Activated naive CD8-positive, alpha-beta T cell treated with anti-CD3 and anti-CD28 coated beads for 36 hours (primary cell): Measurements from ENCODE around the gene HDAC4. TPM values are rescaled to one million over a fixed set of nuclear protein-coding genes. Genes with fewer than 3 reads are reported as not detected.
"Not testable (repeated sequence)": the region's sequence is repeated elsewhere in the genome, so short reads cannot be mapped to it uniquely, and the experiment has no call there.

Source experiments
- DNase-seq: peaks from one replicate; pipeline ENCODE4 v3.0.0; 2021
- H3K27ac Mint-ChIP-seq: one replicate; pipeline ENCODE4 v1.8.0; 2022; ENCODE audit warnings: mild to moderate bottlenecking, moderate library complexity, mixed read lengths
- H3K27me3 Mint-ChIP-seq: one replicate; pipeline ENCODE4 v1.8.0; 2022; ENCODE audit warnings: mild to moderate bottlenecking, mixed read lengths
- H3K36me3 Mint-ChIP-seq: one replicate; pipeline ENCODE4 v1.8.0; 2021; ENCODE audit warnings: mild to moderate bottlenecking, mixed read lengths
- H3K4me1 Mint-ChIP-seq: one replicate; pipeline ENCODE4 v1.8.0; 2021; ENCODE audit warnings: mixed read lengths
- H3K4me3 Mint-ChIP-seq: one replicate; pipeline ENCODE4 v1.8.0; 2022; ENCODE audit warnings: mild to moderate bottlenecking, moderate library complexity, mixed read lengths
- H3K9me3 Mint-ChIP-seq: one replicate; pipeline ENCODE4 v1.8.0; 2022; ENCODE audit warnings: mixed read lengths
- total RNA-seq, 2 experiments: library from RNA; stranded (reverse); gene quantifications; one replicate each; pipeline ENCODE4 v1.2.3, GENCODE V29; 2021

Gene HDAC4
- total RNA-seq, 2 experiments from 2014 or later = 19.1 to 20.2 TPM

DNA sequence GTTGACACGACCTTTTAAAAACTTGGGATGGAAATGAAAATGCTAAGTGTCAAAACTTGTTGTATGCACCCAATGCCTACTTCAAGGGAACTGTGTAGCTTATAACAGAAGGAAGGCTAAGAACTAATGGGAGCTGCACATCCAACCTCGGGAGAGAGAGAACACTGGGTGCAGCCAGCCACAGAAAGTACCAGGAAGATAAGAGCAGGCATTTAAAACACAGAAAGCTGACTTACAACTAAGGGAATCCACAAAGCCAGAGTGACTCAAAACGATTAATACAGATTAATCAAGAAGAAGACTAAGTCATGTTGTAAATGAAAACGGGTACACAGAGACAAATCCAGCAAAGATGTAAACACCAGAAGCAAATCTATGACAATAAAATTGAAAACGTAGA is 113.4 kb downstream of the HDAC4 start:
- Mint-ChIP-seq H3K4me1 (peaks cover 58% of the 10 kb centered on the region), H3K4me3 (no peak overlapping the region), H3K27ac (no peak overlapping the region), H3K9me3 (no peaks in the 10 kb centered on the region), H3K36me3 (peaks cover 9% of the 10 kb centered on the region), H3K27me3 (peaks cover 4% of the 10 kb centered on the region)
- DNase-seq = no peak

DNA sequence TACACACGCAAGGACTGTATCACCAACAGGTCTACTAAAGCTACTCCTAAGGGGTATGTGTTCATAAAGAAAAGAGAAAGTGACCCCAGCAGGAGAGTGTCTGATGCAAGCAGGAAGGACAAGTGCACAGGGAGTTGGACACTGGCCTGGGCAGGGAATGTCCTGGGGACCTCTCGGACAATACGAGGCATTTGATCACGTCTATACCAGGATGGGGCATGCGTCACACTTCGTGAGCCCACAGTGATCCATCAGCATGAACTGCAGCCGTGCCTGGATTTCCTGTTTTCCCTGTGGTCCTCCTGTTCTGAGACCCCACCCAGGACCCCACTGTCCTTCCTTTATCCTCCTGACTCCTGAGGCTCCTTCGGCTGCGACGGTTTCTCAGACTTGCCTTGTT is 113.9 kb downstream of the HDAC4 start:
- Mint-ChIP-seq H3K36me3 (peaks cover 9% of the 10 kb centered on the region), H3K4me3 (no peak overlapping the region), H3K27me3 (peaks cover 4% of the 10 kb centered on the region), H3K4me1 (peaks cover 58% of the 10 kb centered on the region), H3K27ac (no peak overlapping the region), H3K9me3 (no peaks in the 10 kb centered on the region)
- DNase-seq = no peak

DNA sequence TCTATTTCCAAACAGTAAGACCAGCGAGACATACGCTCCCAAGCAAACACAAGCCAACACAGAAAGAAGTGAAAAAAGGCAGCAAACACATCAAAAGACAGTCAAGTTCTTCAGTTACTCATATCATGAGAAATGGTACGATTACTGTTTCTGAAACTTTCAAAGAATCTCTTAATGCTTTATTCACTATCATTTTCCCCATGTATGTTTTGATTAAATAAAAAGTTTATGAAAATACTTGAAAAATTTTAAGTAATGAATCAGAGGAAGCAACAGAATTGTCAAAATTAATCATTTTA is 114.9 kb downstream of the HDAC4 start:
- H3K4me3 Mint-ChIP-seq = peak overlapping the region; percentile 49
- peaks cover 58% of the 10 kb centered on the region for H3K4me1 Mint-ChIP-seq
- peaks cover 4% of the 10 kb centered on the region for H3K27me3 Mint-ChIP-seq
- no peak for DNase-seq
- H3K27ac Mint-ChIP-seq = peak overlapping the region; percentile 72
- peaks cover 9% of the 10 kb centered on the region for H3K36me3 Mint-ChIP-seq
- H3K9me3 Mint-ChIP-seq = no peaks in the 10 kb centered on the region

DNA sequence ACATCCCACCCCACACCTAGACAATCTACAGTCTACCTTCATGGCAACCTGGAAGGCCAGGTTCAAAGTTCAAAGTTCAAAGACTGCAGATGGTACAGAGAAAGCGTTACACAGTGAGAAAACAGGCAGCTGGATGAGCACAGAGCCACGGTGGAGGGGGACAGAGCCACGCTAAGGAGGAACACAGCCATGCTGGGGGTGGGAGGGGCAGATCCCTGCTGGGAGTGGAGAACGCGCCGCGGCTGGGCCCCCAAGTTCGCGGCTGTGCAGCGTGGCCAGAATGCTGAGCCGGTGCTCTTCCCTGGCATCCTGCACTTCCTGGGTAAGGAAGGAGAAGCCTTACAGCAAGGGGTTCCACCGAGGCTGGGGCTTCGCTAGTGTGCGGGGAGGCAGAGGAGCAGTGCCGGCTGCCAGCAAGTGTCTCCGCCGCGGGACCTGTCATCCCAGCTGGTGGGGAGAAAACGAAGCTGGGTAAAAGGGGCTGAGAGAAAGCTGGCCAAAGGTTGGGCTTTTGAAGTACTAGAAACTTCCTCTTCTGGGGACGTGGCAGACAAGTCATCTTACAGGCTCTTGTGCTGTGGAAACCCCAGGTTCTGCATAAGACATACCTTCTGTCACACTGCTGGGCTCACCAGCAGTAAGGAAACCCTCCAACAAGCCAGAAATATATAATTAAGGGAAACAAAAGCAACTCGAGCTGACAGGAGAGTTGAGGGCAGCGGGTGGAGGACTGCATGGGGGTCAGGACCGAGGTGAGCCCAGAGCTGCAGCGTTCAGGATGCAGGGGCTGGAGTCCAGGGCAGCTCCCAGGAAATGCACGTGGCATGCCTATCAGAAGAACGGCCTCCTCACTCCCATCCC is 115.5 kb downstream of the HDAC4 start:
- Mint-ChIP-seq H3K27me3 (peaks cover 4% of the 10 kb centered on the region), H3K9me3 (no peaks in the 10 kb centered on the region), H3K27ac (peak overlapping the region; percentile 72), H3K4me3 (peak overlapping the region; percentile 49), H3K4me1 (peaks cover 54% of the 10 kb centered on the region), H3K36me3 (peaks cover 8% of the 10 kb centered on the region)
- DNase-seq = peak; percentile 60

DNA sequence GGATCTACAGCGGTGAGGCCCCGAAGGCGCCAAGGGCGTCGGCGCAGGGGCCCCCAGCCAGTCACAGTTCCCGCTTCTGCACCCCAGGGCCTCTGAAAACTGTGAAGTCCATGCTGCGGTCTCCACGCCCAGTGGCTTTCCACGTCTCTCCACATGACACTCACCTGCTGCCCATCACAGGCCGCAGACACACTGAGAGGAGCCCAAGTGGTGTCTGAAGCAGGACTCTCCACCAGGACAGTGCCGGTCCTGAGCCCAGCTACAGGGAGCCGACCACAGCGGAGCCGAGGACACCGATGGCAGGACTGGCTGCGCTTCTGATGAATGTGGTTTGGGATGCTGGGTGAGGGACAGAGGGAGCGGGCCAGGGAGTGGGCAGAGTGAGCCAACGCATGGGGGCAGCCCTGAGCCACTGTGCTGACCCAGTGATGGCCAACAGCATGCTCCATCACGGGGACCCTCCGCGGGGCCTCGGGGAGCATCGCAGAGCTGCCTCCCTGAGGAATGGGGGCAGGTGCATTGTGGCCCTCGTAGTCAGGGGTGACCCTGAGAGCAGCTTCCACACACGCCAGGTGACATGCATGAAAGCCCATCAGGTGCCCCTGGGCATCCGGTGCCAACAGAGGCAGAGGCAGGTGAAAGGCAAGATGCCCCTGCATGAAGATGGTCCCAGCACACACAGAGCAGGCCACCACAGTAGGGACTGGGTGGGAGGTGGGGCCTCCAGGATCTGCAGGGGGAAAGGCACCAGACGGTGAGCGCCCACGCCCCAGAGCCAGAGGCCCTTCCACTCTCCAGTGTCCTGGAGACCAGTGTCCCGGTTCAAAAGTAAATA is 116.6 kb downstream of the HDAC4 start:
- no peaks in the 10 kb centered on the region for H3K9me3 Mint-ChIP-seq
- H3K27ac Mint-ChIP-seq = no peak overlapping the region
- peaks cover 9% of the 10 kb centered on the region for H3K36me3 Mint-ChIP-seq
- no peak for DNase-seq
- H3K27me3 Mint-ChIP-seq = peaks cover 4% of the 10 kb centered on the region
- H3K4me1 Mint-ChIP-seq = peaks cover 46% of the 10 kb centered on the region
- peak overlapping the region; percentile 49 for H3K4me3 Mint-ChIP-seq

DNA sequence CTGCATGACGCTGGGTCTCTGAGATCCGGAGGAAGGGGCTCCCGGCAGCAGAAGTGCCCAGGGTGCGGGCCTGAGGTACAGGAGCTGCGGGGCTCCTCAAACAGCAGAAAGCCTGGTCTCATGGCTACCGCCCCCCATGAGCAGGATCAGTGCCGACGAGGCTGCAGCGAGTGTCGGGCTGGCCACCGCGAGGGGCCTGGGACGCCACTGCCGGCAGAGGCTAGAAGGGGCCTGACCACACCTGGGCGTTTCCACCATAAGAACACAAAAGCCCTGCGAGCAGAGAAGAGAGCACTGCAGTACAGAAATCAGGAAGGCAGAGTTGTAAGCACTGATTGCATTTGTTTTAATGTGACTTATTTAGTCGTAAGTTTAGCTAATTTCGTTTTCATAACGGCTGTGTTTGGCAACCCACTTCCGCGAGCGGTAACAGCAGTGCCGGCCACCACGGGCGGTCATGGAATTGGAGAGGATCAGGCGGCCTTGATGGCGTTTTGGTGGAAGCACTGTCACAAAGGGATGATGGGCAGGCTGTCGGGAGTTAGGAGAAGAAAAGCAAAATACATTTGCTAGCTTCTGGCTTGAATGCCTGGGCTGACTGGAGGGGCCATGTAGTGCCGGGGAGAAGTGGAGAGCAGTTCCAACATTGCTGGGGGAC is 117.4 kb downstream of the HDAC4 start:
- peaks cover 9% of the 10 kb centered on the region for H3K36me3 Mint-ChIP-seq
- H3K27me3 Mint-ChIP-seq = peaks cover 7% of the 10 kb centered on the region
- peaks cover 44% of the 10 kb centered on the region for H3K4me1 Mint-ChIP-seq
- H3K9me3 Mint-ChIP-seq = no peaks in the 10 kb centered on the region
- no peak for DNase-seq
- no peak overlapping the region for H3K4me3 Mint-ChIP-seq
- H3K27ac Mint-ChIP-seq = no peak overlapping the region

DNA sequence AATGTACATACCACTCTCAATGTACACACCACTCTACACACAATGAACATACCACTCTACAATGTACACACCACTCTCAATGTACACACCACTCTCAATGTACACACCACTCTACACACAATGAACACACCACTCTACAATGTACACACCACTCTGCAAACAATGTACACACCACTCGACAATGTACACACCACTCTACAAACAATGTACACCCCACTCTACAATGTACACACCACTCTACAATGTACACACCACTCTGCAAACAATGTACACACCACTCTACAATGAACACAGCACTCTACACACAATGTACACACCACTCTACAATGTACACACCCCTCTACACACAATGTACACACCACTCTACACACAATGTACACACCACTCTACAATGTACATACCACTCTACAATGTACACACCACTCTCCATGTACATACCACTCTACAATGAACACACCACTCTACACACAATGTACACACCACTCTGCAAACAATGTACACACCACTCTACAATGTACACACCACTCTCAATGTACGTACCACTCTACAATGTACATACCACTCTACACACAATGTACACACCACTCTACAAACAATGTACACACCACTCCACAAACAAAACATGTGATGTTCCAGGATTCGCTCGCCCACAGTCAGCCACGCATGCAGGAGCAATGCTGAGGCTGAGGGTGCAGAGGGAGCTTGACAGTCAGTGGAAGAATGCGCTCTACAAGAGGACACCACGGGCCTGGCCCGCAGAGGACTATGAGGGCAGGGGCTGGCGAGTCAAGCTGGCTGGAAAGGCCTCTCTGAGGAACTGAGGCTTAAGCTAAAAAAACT is 118.2 kb downstream of the HDAC4 start:
- Mint-ChIP-seq H3K27me3 (peaks cover 7% of the 10 kb centered on the region), H3K4me1 (peaks cover 41% of the 10 kb centered on the region), H3K27ac (no peak overlapping the region), H3K4me3 (no peak overlapping the region), H3K9me3 (no peaks in the 10 kb centered on the region), H3K36me3 (peaks cover 9% of the 10 kb centered on the region)
- no peak for DNase-seq

DNA sequence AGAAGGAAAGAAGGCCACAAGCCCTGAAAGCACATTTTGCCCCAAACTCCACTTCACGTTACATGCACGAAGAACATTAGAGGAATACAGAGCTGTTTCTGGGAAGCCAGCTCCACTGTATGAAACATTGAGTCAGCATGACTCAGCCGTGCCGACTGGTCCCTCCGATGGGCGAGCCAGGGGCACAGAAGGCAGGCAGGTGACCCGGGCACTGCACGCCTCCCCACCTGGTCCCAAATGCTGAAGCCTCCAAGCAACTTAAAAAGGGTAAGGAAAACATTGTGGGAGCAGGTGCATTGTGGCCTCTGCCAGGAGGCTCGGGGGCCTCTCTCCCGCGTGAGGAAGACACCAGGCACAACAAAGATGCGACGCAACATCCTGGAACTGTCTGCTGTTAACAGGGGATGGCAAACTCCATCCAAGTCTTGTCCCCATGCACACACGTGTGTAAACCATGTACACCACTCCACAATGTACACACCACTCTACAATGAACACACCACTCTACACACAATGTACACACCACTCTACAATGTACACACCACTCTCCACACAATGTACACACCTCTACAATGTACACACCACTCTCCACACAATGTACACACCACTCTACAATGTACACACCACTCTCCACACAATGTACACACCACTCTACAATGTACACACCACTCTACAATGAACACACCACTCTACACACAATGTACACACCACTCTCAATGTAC is 120.4 kb downstream of the HDAC4 start:
- DNase-seq = peak; percentile 41
- not testable (repeated sequence) for H3K36me3 Mint-ChIP-seq, H3K4me3 Mint-ChIP-seq, H3K27ac Mint-ChIP-seq, H3K27me3 Mint-ChIP-seq, H3K9me3 Mint-ChIP-seq
- H3K4me1 Mint-ChIP-seq = peaks cover 24% of the 10 kb centered on the region

DNA sequence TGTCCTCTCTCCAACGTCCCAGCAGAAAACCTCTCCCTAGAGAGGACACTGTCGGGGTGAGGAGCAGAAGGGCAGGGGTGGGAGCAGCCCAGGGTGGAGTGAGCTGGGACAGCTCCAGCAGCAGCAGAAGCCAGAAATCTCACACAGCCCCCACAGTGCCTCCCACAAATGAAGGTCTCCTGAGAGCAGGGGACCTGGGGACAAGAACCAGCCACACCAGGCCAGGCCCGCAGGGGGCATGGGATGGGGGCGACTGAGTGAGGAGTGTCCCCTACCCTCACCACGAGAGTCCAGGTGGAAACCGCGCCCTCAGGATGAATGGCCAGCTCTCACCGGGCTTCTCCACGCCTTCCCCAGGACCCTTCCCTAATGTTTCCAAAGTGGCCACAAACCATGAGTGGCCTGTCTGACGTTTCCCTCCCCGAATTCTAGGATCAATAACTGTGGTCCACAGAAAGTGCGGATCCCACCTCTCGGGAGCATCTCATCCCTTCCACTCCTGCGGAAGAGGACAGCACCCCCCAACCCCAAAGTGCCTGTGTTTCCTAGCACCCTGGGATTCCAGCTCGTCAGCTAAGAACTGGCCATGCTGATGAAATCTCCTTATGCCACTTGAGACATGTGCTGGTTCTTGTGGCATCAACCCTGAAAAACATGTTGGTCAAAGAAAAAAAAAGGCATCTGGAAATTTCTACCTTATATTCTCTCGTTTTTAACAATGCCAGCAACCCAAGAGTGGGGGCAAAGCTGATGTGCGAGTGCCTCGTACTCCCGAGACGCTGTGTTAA is 121.1 kb downstream of the HDAC4 start:
- DNase-seq = no peak
- H3K27ac Mint-ChIP-seq = peak overlapping the region; percentile 10
- peaks cover 4% of the 10 kb centered on the region for H3K36me3 Mint-ChIP-seq
- H3K27me3 Mint-ChIP-seq = peaks cover 3% of the 10 kb centered on the region
- H3K9me3 Mint-ChIP-seq = no peaks in the 10 kb centered on the region
- no peak overlapping the region for H3K4me3 Mint-ChIP-seq
- H3K4me1 Mint-ChIP-seq = peaks cover 22% of the 10 kb centered on the region

DNA sequence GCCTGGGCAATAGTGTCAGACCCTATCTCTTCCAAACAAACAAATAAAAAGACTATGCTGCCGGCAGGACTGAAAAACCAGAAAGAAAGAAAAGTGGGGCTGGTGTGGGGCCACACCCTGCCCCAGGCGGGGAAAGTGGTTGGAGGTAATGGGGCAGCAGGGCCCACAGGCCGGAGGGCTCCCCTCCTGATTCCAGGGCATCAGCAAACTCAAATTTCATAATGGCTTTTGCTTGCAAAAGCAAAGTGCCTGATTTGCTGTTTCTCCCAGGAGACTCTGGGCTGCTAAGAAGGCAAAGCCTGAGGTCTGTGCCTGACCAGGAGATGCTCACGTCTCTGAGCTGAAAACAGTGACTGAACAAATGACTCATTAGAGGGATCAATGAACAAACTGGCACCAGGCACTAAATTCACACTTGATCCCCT is 121.9 kb downstream of the HDAC4 start:
- Mint-ChIP-seq H3K4me1 (peaks cover 26% of the 10 kb centered on the region), H3K36me3 (peaks cover 4% of the 10 kb centered on the region), H3K4me3 (no peak overlapping the region), H3K27me3 (peaks cover 7% of the 10 kb centered on the region), H3K27ac (peak overlapping the region; percentile 17), H3K9me3 (no peaks in the 10 kb centered on the region)
- DNase-seq = no peak

DNA sequence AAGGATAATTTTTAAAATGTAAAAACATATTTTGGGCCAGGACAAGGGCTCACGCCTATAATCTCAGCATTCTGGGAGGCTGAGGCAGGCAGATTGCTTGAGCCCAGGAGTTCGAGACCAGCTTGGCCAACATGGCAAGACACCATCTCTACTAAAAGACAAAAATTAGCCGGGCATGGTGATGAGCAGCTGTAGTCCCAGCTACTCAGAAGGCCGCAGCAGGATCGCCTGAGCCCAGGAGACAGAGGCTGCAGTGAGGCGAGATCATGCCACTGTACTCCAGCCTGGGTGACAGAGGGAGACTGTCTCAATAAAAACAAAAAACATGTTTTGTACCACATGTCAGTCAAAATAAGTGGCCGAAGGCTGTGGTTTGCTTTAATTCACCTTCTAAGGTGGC is 122.5 kb downstream of the HDAC4 start:
- Mint-ChIP-seq H3K4me3 (no peak overlapping the region), H3K27ac (no peak overlapping the region), H3K9me3 (no peaks in the 10 kb centered on the region), H3K36me3 (peaks cover 4% of the 10 kb centered on the region), H3K27me3 (peaks cover 13% of the 10 kb centered on the region), H3K4me1 (peaks cover 32% of the 10 kb centered on the region)
- no peak for DNase-seq

DNA sequence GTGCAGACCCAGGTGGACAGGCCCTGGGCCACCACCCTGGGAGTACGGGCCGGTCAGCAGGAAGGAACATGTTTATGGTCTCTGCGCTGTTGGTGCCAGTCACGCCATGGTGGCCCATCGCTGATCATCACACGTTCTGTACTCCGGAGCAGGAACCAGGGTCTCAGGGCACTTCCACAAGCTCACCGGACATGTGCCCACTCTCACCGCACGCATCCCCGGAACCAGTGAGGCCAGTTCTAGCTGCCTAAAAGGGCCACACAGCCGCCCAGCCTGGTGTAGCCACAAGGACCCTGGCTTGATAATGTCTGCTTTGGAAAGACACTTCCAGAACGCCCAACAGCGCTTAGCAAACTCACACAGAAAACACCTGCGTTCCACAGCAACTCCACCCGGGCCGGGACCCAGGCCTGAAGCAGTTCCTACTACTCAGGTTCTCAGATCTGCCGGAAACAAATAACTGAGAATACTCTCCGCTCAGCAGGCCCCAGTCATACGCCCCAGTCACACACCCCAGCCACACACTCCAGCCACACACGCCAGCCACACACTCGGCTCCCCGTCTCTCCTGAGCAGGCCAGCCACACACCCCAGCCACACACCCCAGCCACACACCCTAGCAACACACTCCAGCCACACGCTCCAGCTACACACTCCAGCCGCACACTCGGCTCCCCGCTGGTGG is 123.3 kb downstream of the HDAC4 start:
- H3K4me3 Mint-ChIP-seq = no peak overlapping the region
- no peak overlapping the region for H3K27ac Mint-ChIP-seq
- H3K27me3 Mint-ChIP-seq = peaks cover 22% of the 10 kb centered on the region
- DNase-seq = no peak
- H3K36me3 Mint-ChIP-seq = peaks cover 3% of the 10 kb centered on the region
- H3K4me1 Mint-ChIP-seq = peaks cover 40% of the 10 kb centered on the region
- no peaks in the 10 kb centered on the region for H3K9me3 Mint-ChIP-seq

DNA sequence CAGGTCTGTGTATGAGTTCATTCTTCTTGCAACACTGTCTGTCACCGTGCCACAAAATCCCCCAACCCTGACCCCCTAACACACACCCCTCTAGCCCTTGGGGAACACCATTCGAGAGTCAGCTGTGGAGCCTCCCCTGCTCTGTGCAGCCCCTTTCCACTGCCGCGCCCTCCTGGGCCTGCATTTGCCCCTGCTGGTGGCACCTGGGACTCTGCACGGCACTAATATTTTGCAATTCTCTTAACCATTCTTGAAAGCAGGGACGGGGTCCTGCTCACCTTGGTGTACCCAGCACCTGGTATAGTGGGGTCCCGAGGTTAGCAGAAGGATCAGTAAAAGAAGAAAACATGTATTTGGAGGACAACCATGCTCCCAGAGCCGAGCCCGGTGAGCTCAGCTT is 124.0 kb downstream of the HDAC4 start:
- Mint-ChIP-seq H3K4me1 (peaks cover 42% of the 10 kb centered on the region), H3K9me3 (no peaks in the 10 kb centered on the region), H3K27ac (no peak overlapping the region), H3K36me3 (peaks cover 3% of the 10 kb centered on the region), H3K27me3 (peaks cover 28% of the 10 kb centered on the region), H3K4me3 (no peak overlapping the region)
- DNase-seq = no peak
